ENCODE measurements around the gene SPACA7. TPM values are rescaled to one million over a fixed set of nuclear protein-coding genes. Genes with fewer than 3 reads are reported as not detected.

The SPACA7 gene
- total RNA-seq, 2 experiments from 2014 or later = not detected

- H3K27ac ChIP-seq (ENCODE audit: low read depth in 1 of 2, low read length in 2 of 2) = no peak overlapping the region
Observed at GRCh38 chr13:112473818-112474217, 97.7 kb downstream of the SPACA7 start.

GRCh38 chr13:112474869-112475268 is 98.7 kb downstream of the SPACA7 start:
- H3K36me3 ChIP-seq (ENCODE audit: insufficient read depth, low read length) = no peaks in the 10 kb centered on the region
- no peak overlapping the region for H3K4me3 ChIP-seq (ENCODE audit: low read length)
- H3K4me1 ChIP-seq (ENCODE audit: insufficient read depth, low read length) = no peaks in the 10 kb centered on the region
- H3K27ac Mint-ChIP-seq = no peak overlapping the region
- H3K27ac ChIP-seq (ENCODE audit: low read depth in 1 of 2, low read length in 2 of 2) = no peak overlapping the region
- peaks cover 0 to 1% of the 10 kb centered on the region in 2 experiments for H3K9me3 ChIP-seq (ENCODE audit: control insufficient read depth in 1 of 2, insufficient read depth in 1 of 2, low read length in 2 of 2)
- ChIA-PET CTCF (no interaction called here), POLR2A (no interaction called here)
- peaks cover 4% of the 10 kb centered on the region for H3K9me3 Mint-ChIP-seq
- intact Hi-C loops (cut with DNase I, micrococcal nuclease) = no loop called here
- H3K27me3 Mint-ChIP-seq = no peaks in the 10 kb centered on the region
- no peaks in the 10 kb centered on the region for H3K4me1 Mint-ChIP-seq (ENCODE audit: low read depth)
- H3K36me3 Mint-ChIP-seq (ENCODE audit: low read depth) = peaks cover 4% of the 10 kb centered on the region
- ATAC-seq (ENCODE audit: poor library complexity) (no peak), DNase-seq (no peak)
- no peak for TF ChIP-seq CTCF (IDR thresholded peaks at IDR 0.05)
- H3K27me3 ChIP-seq (ENCODE audit: control insufficient read depth in 1 of 2, insufficient read depth in 2 of 2, low read length in 2 of 2) = no peaks in the 10 kb centered on the region
- no peak overlapping the region for H3K4me3 Mint-ChIP-seq

More at GRCh38 chr13:112473818-112474217, 97.7 kb downstream of the SPACA7 start:
- H3K4me1 Mint-ChIP-seq (ENCODE audit: low read depth) = no peaks in the 10 kb centered on the region
- H3K4me3 ChIP-seq (ENCODE audit: low read length) = no peak overlapping the region
- no peaks in the 10 kb centered on the region for H3K36me3 ChIP-seq (ENCODE audit: insufficient read depth, low read length)
- DNase-seq (no peak), ATAC-seq (ENCODE audit: poor library complexity) (no peak)
- ChIA-PET CTCF (interaction anchor here (1.6 kb wide), 1 partner anchor 19 kb away, joined by 4 read pairs; no protein-coding TSS in a partner anchor), POLR2A (no interaction called here)
- H3K27me3 ChIP-seq (ENCODE audit: control insufficient read depth in 1 of 2, insufficient read depth in 2 of 2, low read length in 2 of 2) = no peaks in the 10 kb centered on the region
- no peaks in the 10 kb centered on the region for H3K27me3 Mint-ChIP-seq
- H3K36me3 Mint-ChIP-seq (ENCODE audit: low read depth) = peaks cover 4% of the 10 kb centered on the region
- no peak overlapping the region for H3K27ac Mint-ChIP-seq
- no peak for TF ChIP-seq CTCF (IDR thresholded peaks at IDR 0.05)
- intact Hi-C loops (cut with DNase I, micrococcal nuclease) = no loop called here
- peaks cover 0 to 3% of the 10 kb centered on the region in 2 experiments for H3K9me3 ChIP-seq (ENCODE audit: control insufficient read depth in 1 of 2, insufficient read depth in 1 of 2, low read length in 2 of 2)
- H3K4me3 Mint-ChIP-seq = no peak overlapping the region
- peaks cover 4% of the 10 kb centered on the region for H3K9me3 Mint-ChIP-seq
- H3K4me1 ChIP-seq (ENCODE audit: insufficient read depth, low read length) = no peaks in the 10 kb centered on the region

GRCh38 chr13:112475889-112476288 is 99.7 kb downstream of the SPACA7 start:
- Mint-ChIP-seq H3K27me3 (no peaks in the 10 kb centered on the region), H3K27ac (no peak overlapping the region), H3K9me3 (peaks cover 4% of the 10 kb centered on the region), H3K36me3 (ENCODE audit: low read depth) (peaks cover 4% of the 10 kb centered on the region), H3K4me1 (ENCODE audit: low read depth) (no peaks in the 10 kb centered on the region), H3K4me3 (no peak overlapping the region)
- no peaks in the 10 kb centered on the region for H3K36me3 ChIP-seq (ENCODE audit: insufficient read depth, low read length)
- no peaks in the 10 kb centered on the region for H3K9me3 ChIP-seq (ENCODE audit: control insufficient read depth in 1 of 2, insufficient read depth in 1 of 2, low read length in 2 of 2)
- no peak for ATAC-seq (ENCODE audit: poor library complexity)
- H3K4me1 ChIP-seq (ENCODE audit: insufficient read depth, low read length) = no peaks in the 10 kb centered on the region
- intact Hi-C loops (cut with DNase I, micrococcal nuclease) = no loop called here
- H3K27ac ChIP-seq (ENCODE audit: low read depth in 1 of 2, low read length in 2 of 2) = no peak overlapping the region
- H3K27me3 ChIP-seq (ENCODE audit: control insufficient read depth in 1 of 2, insufficient read depth in 2 of 2, low read length in 2 of 2) = no peaks in the 10 kb centered on the region
- DNase-seq = no peak
- H3K4me3 ChIP-seq (ENCODE audit: low read length) = no peak overlapping the region
- no peak for TF ChIP-seq CTCF (IDR thresholded peaks at IDR 0.05)
- ChIA-PET POLR2A (no interaction called here), CTCF (no interaction called here)
